HepG2 (cell line): ENCODE data around the gene MINAR2. TPM values are rescaled to one million over a fixed set of nuclear protein-coding genes. Genes with fewer than 3 reads are reported as not detected.

ENCODE experiments used
- ATAC-seq: fragments of 200-7000 bp; cut with Tn5 transposase; 3 replicates; pipeline ENCODE4 v1.9.1; 2020; ENCODE audit warnings: mild to moderate bottlenecking, moderate library complexity
- BruUV-seq: library from RNA; stranded (reverse); fragments of 400-500 nt; replicated peaks from 2 replicates; lab custom pipeline; 2021; lab: Mats Ljungman, UMichigan
- CTCF ChIA-PET: fragments of 300-600 bp; formaldehyde crosslinking; extraction: SDS; loops from one replicate; lab custom pipeline; 2021; ENCODE audit warnings: low total read pairs, inconsistent platforms, low intra/inter-chr PET ratio; lab: Yijun Ruan, JAX
- POLR2A ChIA-PET: fragments of 350-600 bp; sonication (Branson Sonifier 250); formaldehyde crosslinking; loops from one replicate; lab custom pipeline; 2020; ENCODE audit warnings: antibody characterized with exemption, inconsistent platforms; lab: Yijun Ruan, JAX
- DNase-seq: peaks from one replicate; pipeline ENCODE4 v3.0.0-alpha.2; 2015; ENCODE audit warnings: low spot score
- FAIRE-seq: peaks from 3 replicates; lab custom pipeline; 2011; peaks lifted over from hg19 to GRCh38; lab: Jason Lieb, UNC
- H2AFZ ChIP-seq: one replicate; pipeline ENCODE4 v1.6.1; 2011; ENCODE audit warnings: low read length, inconsistent platforms
- H3K27ac ChIP-seq: fragments of 300-600 bp; 3 replicates; pipeline ENCODE4 v1.8.0; 2011; ENCODE audit warnings: mixed run types, mild to moderate bottlenecking, mixed read lengths, low read length, inconsistent platforms; ENCODE audit not compliant: insufficient read depth; ENCODE audit errors: extremely low read length
- H3K27me3 ChIP-seq, 2 experiments: fragments of 200-600 bp in 1 of 2; 2 replicates in 1 of 2; 3 replicates in 1 of 2; pipeline versions ENCODE4 v1.6.0 to v1.8.0; 2011; ENCODE audit warnings: low read length in 2 of 2, mild to moderate bottlenecking in 2 of 2, moderate library complexity in 2 of 2, inconsistent platforms in 1 of 2; ENCODE audit not compliant: insufficient read depth in 2 of 2, control insufficient read depth in 1 of 2
- H3K36me3 ChIP-seq, 2 experiments: fragments of 200-600 bp in 1 of 2; replicated peaks in 1 of 2; 2 replicates in 1 of 2; 3 replicates in 1 of 2; pipeline versions ENCODE4 v1.5.1 to v1.8.0; 2011; ENCODE audit warnings: low read length in 2 of 2, inconsistent platforms in 1 of 2; ENCODE audit not compliant: insufficient read depth in 2 of 2, control insufficient read depth in 1 of 2
- H3K4me1 ChIP-seq: 2 replicates; pipeline ENCODE4 v1.5.1; 2012; ENCODE audit warnings: low read length, inconsistent platforms; ENCODE audit not compliant: insufficient read depth
- H3K4me2 ChIP-seq: 2 replicates; pipeline ENCODE4 v1.6.0; 2011; ENCODE audit warnings: low read depth, low read length, inconsistent platforms
- H3K4me3 ChIP-seq, 3 experiments: fragments of 200-600 bp in 1 of 3; sonication (generic), shearing (Covaris generic) in 1 of 3; replicated peaks in 1 of 3; 2 replicates each; pipeline ENCODE4 v1.5.1; 2011 to 2016; ENCODE audit warnings: low read length in 3 of 3, inconsistent platforms in 2 of 3, low read depth in 2 of 3, mild to moderate bottlenecking in 2 of 3, control low read depth in 1 of 3, mixed read lengths in 1 of 3; ENCODE audit not compliant: insufficient read depth in 1 of 3
- H3K79me2 ChIP-seq: one replicate; pipeline ENCODE4 v1.6.1; 2011; ENCODE audit warnings: low read length, inconsistent platforms; ENCODE audit not compliant: insufficient read depth
- H3K9ac ChIP-seq: 2 replicates; pipeline ENCODE4 v1.6.0; 2011; ENCODE audit warnings: mild to moderate bottlenecking, low read depth, low read length, inconsistent platforms; ENCODE audit not compliant: insufficient read depth
- H3K9me3 ChIP-seq: 2 replicates; pipeline ENCODE4 v1.5.1; 2012; ENCODE audit warnings: mild to moderate bottlenecking, low read length
- H4K20me1 ChIP-seq: 2 replicates; pipeline ENCODE4 v1.6.0; 2011; ENCODE audit warnings: inconsistent platforms, mild to moderate bottlenecking, low read length, moderate library complexity; ENCODE audit not compliant: insufficient read depth
- ATF7 ChIP-seq, 2 experiments: fragments of 450-650 bp in 1 of 2; sonication (generic) in 1 of 2; formaldehyde crosslinking in 1 of 2; IDR thresholded peaks; 2 replicates each; pipeline versions ENCODE4 v1.4.0 to v1.6.1; 2016 to 2020; ENCODE audit warnings: antibody characterized with exemption in 1 of 2, mild to moderate bottlenecking in 1 of 2, missing genetic modification reagents in 1 of 2
- IKZF1 ChIP-seq: fragments of 450-650 bp; IDR thresholded peaks from 2 replicates; pipeline ENCODE4 v1.7.1; 2016
- MEIS1 ChIP-seq: sonication (generic); formaldehyde crosslinking; IDR thresholded peaks from 2 replicates; pipeline ENCODE4 v1.9.0; 2021; ENCODE audit warnings: mild to moderate bottlenecking, missing genetic modification reagents, moderate library complexity, borderline replicate concordance
- MIER3 ChIP-seq: IDR thresholded peaks from 2 replicates; pipeline ENCODE4 v1.6.1; 2016; ENCODE audit warnings: missing compliant biosample characterization, borderline replicate concordance
- SAP130 ChIP-seq: IDR thresholded peaks from 2 replicates; pipeline ENCODE4 v1.6.1; 2016; ENCODE audit warnings: low read depth
- ZFY ChIP-seq: sonication (generic); formaldehyde crosslinking; IDR thresholded peaks from 2 replicates; pipeline ENCODE4 v1.4.0; 2020; ENCODE audit warnings: missing genetic modification reagents
- ZNF24 ChIP-seq: fragments of 450-650 bp; IDR thresholded peaks from 2 replicates; pipeline ENCODE4 v1.6.1; 2017; ENCODE audit warnings: antibody characterized with exemption, mild to moderate bottlenecking
- ZNF350 ChIP-seq: sonication (generic); formaldehyde crosslinking; IDR thresholded peaks from 2 replicates; pipeline ENCODE4 v1.4.0; 2020; ENCODE audit warnings: mild to moderate bottlenecking, low read depth, missing genetic modification reagents, borderline replicate concordance
- ZNF615 ChIP-seq: sonication (generic); formaldehyde crosslinking; IDR thresholded peaks from 2 replicates; pipeline ENCODE4 v1.5.0; 2020; ENCODE audit warnings: mild to moderate bottlenecking, missing genetic modification reagents, borderline replicate concordance
- ZNF782 ChIP-seq: sonication (generic); formaldehyde crosslinking; IDR thresholded peaks from 2 replicates; pipeline ENCODE4 v1.4.0; 2020; ENCODE audit warnings: missing genetic modification reagents, mild to moderate bottlenecking, borderline replicate concordance
- ZNF83 ChIP-seq: sonication (generic); formaldehyde crosslinking; IDR thresholded peaks from 2 replicates; pipeline ENCODE4 v1.4.0; 2020; ENCODE audit warnings: missing genetic modification reagents, mild to moderate bottlenecking, borderline replicate concordance
- WGBS: methylation state at CpG from one replicate; pipeline ENCODE4 v1.1.6; 2017; ENCODE audit warnings: low lambda C conversion rate; 5-methylcytosine and 5-hydroxymethylcytosine counted together
- in situ Hi-C: cut with HindIII; loops from 2 replicates; pipeline ENCODE4 v1.10.0; 2017; ENCODE audit warnings: low pct_unique_long_range_greater_than_20kb; ENCODE audit not compliant: extremely low pct_ligation_motif_present
- intact Hi-C: fragments of 100-400 bp; cut with micrococcal nuclease; formaldehyde crosslinking; loops from one replicate; pipeline ENCODE4 v1.10.0; 2022; ENCODE audit not compliant: unreplicated experiment
- polyA plus RNA-seq, 8 experiments: library from polyadenylated mRNA; depleted of rRNA in 3 of 8; stranded (reverse) in 7 of 8; unstranded in 1 of 8; fragments of >200 nt; fragmentation: Illumina TruSeq in 4 of 8; extraction: Trizol in 4 of 8; gene quantifications; 2 replicates each; pipeline versions ENCODE4 v1.2.1 to v1.2.3, GENCODE V29; 2011 to 2016; ENCODE audit warnings: low read depth in 4 of 8, missing spikeins in 1 of 8, mixed read lengths in 1 of 8; ENCODE audit not compliant: insufficient read depth in 1 of 8
- total RNA-seq, 5 experiments: library from RNA; depleted of rRNA; stranded (reverse); fragments of >200 nt; fragmentation: Illumina TruSeq; extraction: Trizol; gene quantifications; 2 replicates each; pipeline ENCODE4 v1.2.3, GENCODE V29; 2016; ENCODE audit warnings: low read depth in 1 of 5
- TF ChIP-seq, protein P1 (sequence below): sonication (generic); formaldehyde crosslinking; IDR thresholded peaks from 2 replicates; pipeline ENCODE4 v1.4.0; 2020; ENCODE audit warnings: mild to moderate bottlenecking, missing genetic modification reagents
- TF ChIP-seq, protein P2 (sequence below): sonication (generic); formaldehyde crosslinking; IDR thresholded peaks from 2 replicates; pipeline ENCODE4 v1.4.0; 2020; ENCODE audit warnings: missing genetic modification reagents

The MINAR2 gene
- total and polyA plus RNA-seq, 2 of the 13 experiments (the other 11 are each of a cell fraction or from before 2014, with no cell fraction given): not detected

- H3K27me3 ChIP-seq: no peaks in the 10 kb centered on the region
- H3K27ac ChIP-seq: no peak overlapping the region
- H3K4me3 ChIP-seq: no peak overlapping the region
- no peak overlapping the region for H3K9ac ChIP-seq
- ChIA-PET CTCF (no interaction called here), POLR2A (no interaction called here)
- intact Hi-C loops: no loop called here
- H3K36me3 ChIP-seq: no peaks in the 10 kb centered on the region
- no peak overlapping the region for H2AFZ ChIP-seq
- no peak for DNase-seq
- no TSS peak for BruUV-seq
- H4K20me1 ChIP-seq: no peaks in the 10 kb centered on the region
- in situ Hi-C loops: no loop called here
- ATAC-seq: no peak
- FAIRE-seq: no peak
- no peaks in the 10 kb centered on the region for H3K9me3 ChIP-seq
- no peaks in the 10 kb centered on the region for H3K79me2 ChIP-seq
- no peak overlapping the region for H3K4me2 ChIP-seq
- H3K4me1 ChIP-seq: no peaks in the 10 kb centered on the region
- WGBS: 0% methylated on average over 1 of the region's 1 CpG
- TF ChIP-seq SAP130: no peak
- TF ChIP-seq IKZF1: no peak
- no peak for TF ChIP-seq ZNF83 (CRISPR knock-in tag)
- TF ChIP-seq ZFY: no peak
- no peak for TF ChIP-seq ZNF782 (CRISPR knock-in tag)
- TF ChIP-seq, protein P1, sequence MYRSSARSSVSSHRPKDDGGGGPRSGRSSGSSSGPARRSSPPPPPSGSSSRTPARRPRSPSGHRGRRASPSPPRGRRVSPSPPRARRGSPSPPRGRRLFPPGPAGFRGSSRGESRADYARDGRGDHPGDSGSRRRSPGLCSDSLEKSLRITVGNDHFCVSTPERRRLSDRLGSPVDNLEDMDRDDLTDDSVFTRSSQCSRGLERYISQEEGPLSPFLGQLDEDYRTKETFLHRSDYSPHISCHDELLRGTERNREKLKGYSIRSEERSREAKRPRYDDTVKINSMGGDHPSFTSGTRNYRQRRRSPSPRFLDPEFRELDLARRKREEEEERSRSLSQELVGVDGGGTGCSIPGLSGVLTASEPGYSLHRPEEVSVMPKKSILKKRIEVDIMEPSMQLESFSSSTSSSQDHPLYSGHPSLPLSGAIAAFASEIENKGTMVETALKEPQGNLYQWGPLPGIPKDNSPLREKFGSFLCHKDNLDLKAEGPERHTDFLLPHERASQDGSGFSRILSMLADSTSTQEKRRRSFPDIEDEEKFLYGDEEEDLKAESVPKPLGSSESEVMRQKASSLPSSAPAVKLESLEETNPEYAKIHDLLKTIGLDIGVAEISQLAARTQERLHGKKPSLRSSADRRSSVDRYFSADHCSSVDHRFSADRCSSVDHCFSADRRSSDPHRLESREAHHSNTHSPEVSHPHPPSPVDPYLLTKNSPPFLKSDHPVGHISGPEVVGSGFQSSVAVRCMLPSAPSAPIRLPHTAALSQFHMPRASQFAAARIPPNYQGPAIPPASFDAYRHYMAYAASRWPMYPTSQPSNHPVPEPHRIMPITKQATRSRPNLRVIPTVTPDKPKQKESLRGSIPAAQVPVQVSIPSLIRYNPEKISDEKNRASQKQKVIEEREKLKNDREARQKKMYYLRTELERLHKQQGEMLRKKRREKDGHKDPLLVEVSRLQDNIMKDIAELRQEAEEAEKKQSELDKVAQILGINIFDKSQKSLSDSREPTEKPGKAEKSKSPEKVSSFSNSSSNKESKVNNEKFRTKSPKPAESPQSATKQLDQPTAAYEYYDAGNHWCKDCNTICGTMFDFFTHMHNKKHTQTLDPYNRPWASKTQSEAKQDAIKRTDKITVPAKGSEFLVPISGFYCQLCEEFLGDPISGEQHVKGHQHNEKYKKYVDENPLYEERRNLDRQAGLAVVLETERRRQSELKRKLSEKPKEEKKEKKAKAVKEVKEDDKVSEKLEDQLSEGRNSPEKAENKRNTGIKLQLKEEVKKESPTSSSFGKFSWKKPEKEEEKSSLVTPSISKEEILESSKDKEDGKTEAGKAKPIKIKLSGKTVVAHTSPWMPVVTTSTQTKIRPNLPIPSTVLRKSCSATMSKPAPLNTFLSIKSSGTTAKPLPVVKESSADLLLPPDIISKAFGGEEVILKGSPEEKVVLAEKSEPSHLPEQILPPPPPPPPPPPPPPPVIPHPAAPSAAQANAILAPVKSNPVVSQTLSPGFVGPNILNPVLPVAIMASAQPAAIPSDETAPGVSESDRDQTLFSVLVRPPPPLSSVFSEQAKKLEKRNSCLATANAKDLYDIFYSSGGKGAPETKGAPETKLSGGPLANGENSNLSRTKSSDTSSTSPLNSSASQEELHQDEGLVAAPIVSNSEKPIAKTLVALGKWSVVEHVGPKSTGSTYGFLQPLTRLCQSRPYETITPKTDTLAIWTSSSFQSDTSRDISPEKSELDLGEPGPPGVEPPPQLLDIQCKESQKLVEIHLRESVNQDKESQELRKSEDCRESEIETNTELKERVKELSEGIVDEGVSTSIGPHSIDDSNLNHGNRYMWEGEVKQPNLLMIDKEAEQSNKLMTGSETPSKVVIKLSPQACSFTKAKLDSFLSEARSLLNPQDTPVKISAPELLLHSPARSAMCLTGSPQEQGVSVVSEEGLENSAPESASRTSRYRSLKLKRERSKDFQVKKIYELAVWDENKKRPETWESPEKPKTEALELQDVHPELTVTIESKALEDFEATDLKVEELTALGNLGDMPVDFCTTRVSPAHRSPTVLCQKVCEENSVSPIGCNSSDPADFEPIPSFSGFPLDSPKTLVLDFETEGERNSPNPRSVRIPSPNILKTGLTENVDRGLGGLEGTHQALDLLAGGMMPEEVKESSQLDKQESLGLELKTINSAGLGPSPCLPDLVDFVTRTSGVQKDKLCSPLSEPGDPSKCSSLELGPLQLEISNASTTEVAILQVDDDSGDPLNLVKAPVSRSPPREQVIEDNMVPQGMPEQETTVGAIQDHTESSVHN (CRISPR knock-in tag): no peak
- no peak for TF ChIP-seq ZNF350 (CRISPR knock-in tag)
- no peak for TF ChIP-seq ATF7 (IDR thresholded peaks at IDR 0.05)
- no peak for TF ChIP-seq ATF7 (CRISPR knock-in tag; IDR thresholded peaks at IDR 0.05)
- no peak for TF ChIP-seq ZNF24
- TF ChIP-seq MEIS1 (CRISPR knock-in tag): no peak
- TF ChIP-seq ZNF615 (CRISPR knock-in tag): no peak
- no peak for TF ChIP-seq MIER3 (CRISPR knock-in tag)
- TF ChIP-seq, protein P2, sequence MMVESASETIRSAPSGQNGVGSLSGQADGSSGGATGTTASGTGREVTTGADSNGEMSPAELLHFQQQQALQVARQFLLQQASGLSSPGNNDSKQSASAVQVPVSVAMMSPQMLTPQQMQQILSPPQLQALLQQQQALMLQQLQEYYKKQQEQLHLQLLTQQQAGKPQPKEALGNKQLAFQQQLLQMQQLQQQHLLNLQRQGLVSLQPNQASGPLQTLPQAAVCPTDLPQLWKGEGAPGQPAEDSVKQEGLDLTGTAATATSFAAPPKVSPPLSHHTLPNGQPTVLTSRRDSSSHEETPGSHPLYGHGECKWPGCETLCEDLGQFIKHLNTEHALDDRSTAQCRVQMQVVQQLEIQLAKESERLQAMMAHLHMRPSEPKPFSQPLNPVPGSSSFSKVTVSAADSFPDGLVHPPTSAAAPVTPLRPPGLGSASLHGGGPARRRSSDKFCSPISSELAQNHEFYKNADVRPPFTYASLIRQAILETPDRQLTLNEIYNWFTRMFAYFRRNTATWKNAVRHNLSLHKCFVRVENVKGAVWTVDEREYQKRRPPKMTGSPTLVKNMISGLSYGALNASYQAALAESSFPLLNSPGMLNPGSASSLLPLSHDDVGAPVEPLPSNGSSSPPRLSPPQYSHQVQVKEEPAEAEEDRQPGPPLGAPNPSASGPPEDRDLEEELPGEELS (CRISPR knock-in tag): no peak
These were observed 1.3 kb downstream of the MINAR2 start for GRCh38 chr5:129748913-129749880.
